SK-N-SH (cell line): ENCODE data around the gene BOD1L1. TPM values are rescaled to one million over a fixed set of nuclear protein-coding genes. Genes with fewer than 3 reads are reported as not detected.

Source experiments
- CTCF ChIA-PET: fragments of 300-600, 350-600 bp; formaldehyde crosslinking; extraction: SDS; loops from one replicate; lab custom pipeline; 2021; lab: Yijun Ruan, JAX
- POLR2A ChIA-PET: fragments of 350-600 bp; sonication (Branson Sonifier 250); formaldehyde crosslinking; extraction: SDS; loops from one replicate; lab custom pipeline; 2020; ENCODE audit warnings: antibody characterized with exemption, inconsistent platforms; lab: Yijun Ruan, JAX
- DNase-seq: peaks from one replicate; pipeline ENCODE4 v3.0.0; 2012
- H2AFZ ChIP-seq: fragments of 200-600 bp; sonication (generic); 2 replicates; pipeline ENCODE4 v1.8.1; 2016; ENCODE audit warnings: antibody characterized with exemption, mild to moderate bottlenecking, low read depth
- H3F3A ChIP-seq: fragments of 200-600 bp; sonication (generic); replicated peaks from 2 replicates; pipeline ENCODE3; 2016; ENCODE audit warnings: antibody characterized with exemption, mild to moderate bottlenecking; ENCODE audit not compliant: insufficient read depth
- H3K27ac ChIP-seq, 2 experiments: fragments of 200-500 bp in 1 of 2; fragments of 200-600 bp in 1 of 2; sonication (Bioruptor generic) in 1 of 2; sonication (generic), shearing (Covaris generic) in 1 of 2; 2 replicates each; pipeline versions ENCODE4 v1.5.1 to v1.6.1; 2014 to 2016; ENCODE audit warnings: low read depth in 2 of 2, inconsistent platforms in 1 of 2, low read length in 1 of 2, mild to moderate bottlenecking in 1 of 2, mixed read lengths in 1 of 2
- H3K27me3 ChIP-seq: fragments of 200-600 bp; sonication (generic), shearing (Covaris generic); 2 replicates; pipeline ENCODE4 v1.6.1; 2016; ENCODE audit warnings: mixed run types; ENCODE audit not compliant: insufficient read depth
- H3K36me3 ChIP-seq, 2 experiments: fragments of 200-500 bp in 1 of 2; fragments of 200-600 bp in 1 of 2; sonication (Bioruptor generic) in 1 of 2; sonication (generic) in 1 of 2; replicated peaks in 1 of 2; 2 replicates each; pipeline versions ENCODE3 to v1.5.1; 2014 to 2016; ENCODE audit warnings: low read length in 1 of 2, mild to moderate bottlenecking in 1 of 2; ENCODE audit not compliant: insufficient read depth in 2 of 2, control insufficient read depth in 1 of 2
- H3K4me1 ChIP-seq, 2 experiments: fragments of 200-500 bp in 1 of 2; fragments of 200-600 bp in 1 of 2; sonication (Bioruptor generic) in 1 of 2; sonication (generic), shearing (Covaris generic) in 1 of 2; 2 replicates each; pipeline versions ENCODE4 v1.5.1 to v1.6.1; 2014 to 2016; ENCODE audit warnings: low read depth in 1 of 2, low read length in 1 of 2, mixed run types in 1 of 2; ENCODE audit not compliant: insufficient read depth in 2 of 2, control insufficient read depth in 1 of 2
- H3K4me2 ChIP-seq: fragments of 200-600 bp; sonication (generic), shearing (Covaris generic); 2 replicates; pipeline ENCODE4 v1.6.1; 2017; ENCODE audit warnings: mixed run types
- H3K4me3 ChIP-seq, 2 experiments: fragments of 200-500 bp in 1 of 2; fragments of 200-600 bp in 1 of 2; sonication (Bioruptor generic) in 1 of 2; sonication (generic), shearing (Covaris generic) in 1 of 2; 2 replicates each; pipeline versions ENCODE4 v1.5.1 to v1.8.1; 2014 to 2016; ENCODE audit warnings: low read depth in 2 of 2, inconsistent platforms in 1 of 2, low read length in 1 of 2, mild to moderate bottlenecking in 1 of 2, mixed read lengths in 1 of 2, moderate library complexity in 1 of 2
- H3K79me2 ChIP-seq: fragments of 200-600 bp; sonication (generic); 2 replicates; pipeline ENCODE4 v1.8.1; 2017; ENCODE audit warnings: mild to moderate bottlenecking; ENCODE audit not compliant: insufficient read depth
- H3K9ac ChIP-seq: fragments of 200-600 bp; sonication (generic); 2 replicates; pipeline ENCODE4 v1.6.1; 2017; ENCODE audit warnings: mixed run types
- H3K9me2 ChIP-seq: fragments of 200-600 bp; sonication (generic); 2 replicates; pipeline ENCODE4 v1.6.1; 2017; ENCODE audit warnings: mixed run types
- H3K9me3 ChIP-seq: fragments of 200-600 bp; sonication (generic); 2 replicates; pipeline ENCODE4 v1.6.1; 2017; ENCODE audit warnings: mixed run types, mild to moderate bottlenecking, moderate library complexity
- H4K20me1 ChIP-seq: fragments of 200-600 bp; sonication (generic); 2 replicates; pipeline ENCODE4 v1.6.1; 2017; ENCODE audit warnings: mild to moderate bottlenecking, mixed run types; ENCODE audit not compliant: insufficient read depth
- EP300 ChIP-seq, 2 experiments: IDR thresholded peaks; 2 replicates each; pipeline versions ENCODE4 v1.4.0 to v1.6.1; 2012; ENCODE audit warnings: borderline replicate concordance in 1 of 2, low read depth in 1 of 2, low read length in 1 of 2
- JUND ChIP-seq: IDR thresholded peaks from 2 replicates; pipeline ENCODE4 v1.4.0; 2012
- MEF2A ChIP-seq: IDR thresholded peaks from 2 replicates; pipeline ENCODE4 v1.4.0; 2012; ENCODE audit warnings: low read depth, borderline replicate concordance
- MXI1 ChIP-seq: IDR thresholded peaks from 2 replicates; pipeline ENCODE4 v1.6.1; 2012; ENCODE audit warnings: mild to moderate bottlenecking, low read depth, low read length, improper control_type of control experiment
- RCOR1 ChIP-seq: fragments of 150-350 bp; IDR thresholded peaks from 2 replicates; pipeline ENCODE4 v1.6.1; 2017; ENCODE audit warnings: antibody characterized with exemption, low read length
- SMC3 ChIP-seq: IDR thresholded peaks from 2 replicates; pipeline ENCODE4 v1.6.1; 2012; ENCODE audit warnings: low read depth, low read length, improper control_type of control experiment
- TEAD4 ChIP-seq: IDR thresholded peaks from 2 replicates; pipeline ENCODE4 v1.4.0; 2012; ENCODE audit warnings: mild to moderate bottlenecking, borderline replicate concordance; ENCODE audit not compliant: insufficient read depth
- WGBS: methylation state at CpG from one replicate; pipeline ENCODE4 v1.1.6; 2017; ENCODE audit warnings: low lambda C conversion rate; 5-methylcytosine and 5-hydroxymethylcytosine counted together
- polyA plus RNA-seq, 3 experiments: library from polyadenylated mRNA; depleted of rRNA; stranded (reverse); fragments of >200 nt; gene quantifications; 2 replicates each; pipeline ENCODE4 v1.2.3, GENCODE V29; 2012
- TF ChIP-seq, protein P1 (sequence below): IDR thresholded peaks from 2 replicates; pipeline ENCODE4 v1.4.0; 2012; ENCODE audit warnings: low read depth
- TF ChIP-seq, protein P2 (sequence below): IDR thresholded peaks from 2 replicates; pipeline ENCODE4 v1.6.1; 2012; ENCODE audit warnings: mild to moderate bottlenecking, low read depth, low read length, moderate library complexity
- TF ChIP-seq, protein P3 (sequence below): IDR thresholded peaks from 2 replicates; pipeline ENCODE4 v1.4.0; 2012; ENCODE audit warnings: low read depth, borderline replicate concordance
- TF ChIP-seq, protein P4 (sequence below): fragments of 200-600 bp; sonication (generic); IDR thresholded peaks from 2 replicates; pipeline ENCODE4 v1.6.1; 2017; ENCODE audit warnings: antibody characterized with exemption, mild to moderate bottlenecking, moderate library complexity
- TF ChIP-seq, protein P5 (sequence below): IDR thresholded peaks from 2 replicates; pipeline ENCODE4; 2012
- TF ChIP-seq, protein P6 (sequence below): IDR thresholded peaks from 2 replicates; pipeline ENCODE4 v1.4.0; 2012; ENCODE audit warnings: low read depth, borderline replicate concordance

Gene BOD1L1
- polyA plus RNA-seq, 1 of the 3 experiments (the other 2 are of a cell fraction) = 12.5 TPM

DNA sequence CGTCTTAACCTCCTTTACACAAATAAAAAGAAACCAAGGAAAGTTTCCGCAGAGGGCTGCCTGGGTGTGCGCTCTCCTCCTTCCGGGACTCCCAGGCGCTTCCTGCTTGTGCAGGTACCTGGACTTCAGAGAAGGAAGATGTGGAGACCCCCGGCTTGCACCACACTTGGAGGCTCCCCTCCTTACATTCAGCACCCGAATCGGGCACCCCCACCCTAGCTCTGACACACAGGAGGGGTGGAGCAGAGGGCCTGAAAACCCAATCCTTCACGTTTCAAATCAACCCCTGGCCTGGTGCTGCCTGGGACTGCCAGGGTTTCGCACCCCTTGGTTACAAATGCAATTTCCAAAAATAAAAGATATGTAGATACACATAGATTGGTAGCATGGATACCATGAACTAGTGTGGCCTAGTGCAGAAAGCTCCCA lies 86.3 kb downstream of the BOD1L1 start:
- no peaks in the 10 kb centered on the region for H3K9me2 ChIP-seq
- H3K27me3 ChIP-seq = peaks cover 83% of the 10 kb centered on the region
- peak; percentile 31 for DNase-seq
- H3K4me1 ChIP-seq = peaks cover 5 to 8% of the 10 kb centered on the region in 2 experiments; a peak in 2 of 4 replicates
- no peak for TF ChIP-seq MXI1
- TF ChIP-seq EP300 (IDR thresholded peaks at IDR 0.05; ENCODE audit: borderline replicate concordance in 1 of 2, low read depth in 1 of 2, low read length in 1 of 2) = no peak
- TF ChIP-seq, protein P1, sequence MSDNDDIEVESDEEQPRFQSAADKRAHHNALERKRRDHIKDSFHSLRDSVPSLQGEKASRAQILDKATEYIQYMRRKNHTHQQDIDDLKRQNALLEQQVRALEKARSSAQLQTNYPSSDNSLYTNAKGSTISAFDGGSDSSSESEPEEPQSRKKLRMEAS = no peak
- no peak for TF ChIP-seq RCOR1
- no peak for TF ChIP-seq MEF2A
- TF ChIP-seq, protein P2, sequence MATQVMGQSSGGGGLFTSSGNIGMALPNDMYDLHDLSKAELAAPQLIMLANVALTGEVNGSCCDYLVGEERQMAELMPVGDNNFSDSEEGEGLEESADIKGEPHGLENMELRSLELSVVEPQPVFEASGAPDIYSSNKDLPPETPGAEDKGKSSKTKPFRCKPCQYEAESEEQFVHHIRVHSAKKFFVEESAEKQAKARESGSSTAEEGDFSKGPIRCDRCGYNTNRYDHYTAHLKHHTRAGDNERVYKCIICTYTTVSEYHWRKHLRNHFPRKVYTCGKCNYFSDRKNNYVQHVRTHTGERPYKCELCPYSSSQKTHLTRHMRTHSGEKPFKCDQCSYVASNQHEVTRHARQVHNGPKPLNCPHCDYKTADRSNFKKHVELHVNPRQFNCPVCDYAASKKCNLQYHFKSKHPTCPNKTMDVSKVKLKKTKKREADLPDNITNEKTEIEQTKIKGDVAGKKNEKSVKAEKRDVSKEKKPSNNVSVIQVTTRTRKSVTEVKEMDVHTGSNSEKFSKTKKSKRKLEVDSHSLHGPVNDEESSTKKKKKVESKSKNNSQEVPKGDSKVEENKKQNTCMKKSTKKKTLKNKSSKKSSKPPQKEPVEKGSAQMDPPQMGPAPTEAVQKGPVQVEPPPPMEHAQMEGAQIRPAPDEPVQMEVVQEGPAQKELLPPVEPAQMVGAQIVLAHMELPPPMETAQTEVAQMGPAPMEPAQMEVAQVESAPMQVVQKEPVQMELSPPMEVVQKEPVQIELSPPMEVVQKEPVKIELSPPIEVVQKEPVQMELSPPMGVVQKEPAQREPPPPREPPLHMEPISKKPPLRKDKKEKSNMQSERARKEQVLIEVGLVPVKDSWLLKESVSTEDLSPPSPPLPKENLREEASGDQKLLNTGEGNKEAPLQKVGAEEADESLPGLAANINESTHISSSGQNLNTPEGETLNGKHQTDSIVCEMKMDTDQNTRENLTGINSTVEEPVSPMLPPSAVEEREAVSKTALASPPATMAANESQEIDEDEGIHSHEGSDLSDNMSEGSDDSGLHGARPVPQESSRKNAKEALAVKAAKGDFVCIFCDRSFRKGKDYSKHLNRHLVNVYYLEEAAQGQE = no peak
- TF ChIP-seq, protein P3, sequence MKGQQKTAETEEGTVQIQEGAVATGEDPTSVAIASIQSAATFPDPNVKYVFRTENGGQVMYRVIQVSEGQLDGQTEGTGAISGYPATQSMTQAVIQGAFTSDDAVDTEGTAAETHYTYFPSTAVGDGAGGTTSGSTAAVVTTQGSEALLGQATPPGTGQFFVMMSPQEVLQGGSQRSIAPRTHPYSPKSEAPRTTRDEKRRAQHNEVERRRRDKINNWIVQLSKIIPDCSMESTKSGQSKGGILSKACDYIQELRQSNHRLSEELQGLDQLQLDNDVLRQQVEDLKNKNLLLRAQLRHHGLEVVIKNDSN = no peak
- TF ChIP-seq, protein P4, sequence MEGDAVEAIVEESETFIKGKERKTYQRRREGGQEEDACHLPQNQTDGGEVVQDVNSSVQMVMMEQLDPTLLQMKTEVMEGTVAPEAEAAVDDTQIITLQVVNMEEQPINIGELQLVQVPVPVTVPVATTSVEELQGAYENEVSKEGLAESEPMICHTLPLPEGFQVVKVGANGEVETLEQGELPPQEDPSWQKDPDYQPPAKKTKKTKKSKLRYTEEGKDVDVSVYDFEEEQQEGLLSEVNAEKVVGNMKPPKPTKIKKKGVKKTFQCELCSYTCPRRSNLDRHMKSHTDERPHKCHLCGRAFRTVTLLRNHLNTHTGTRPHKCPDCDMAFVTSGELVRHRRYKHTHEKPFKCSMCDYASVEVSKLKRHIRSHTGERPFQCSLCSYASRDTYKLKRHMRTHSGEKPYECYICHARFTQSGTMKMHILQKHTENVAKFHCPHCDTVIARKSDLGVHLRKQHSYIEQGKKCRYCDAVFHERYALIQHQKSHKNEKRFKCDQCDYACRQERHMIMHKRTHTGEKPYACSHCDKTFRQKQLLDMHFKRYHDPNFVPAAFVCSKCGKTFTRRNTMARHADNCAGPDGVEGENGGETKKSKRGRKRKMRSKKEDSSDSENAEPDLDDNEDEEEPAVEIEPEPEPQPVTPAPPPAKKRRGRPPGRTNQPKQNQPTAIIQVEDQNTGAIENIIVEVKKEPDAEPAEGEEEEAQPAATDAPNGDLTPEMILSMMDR = no peak
- no peak for TF ChIP-seq TEAD4
- no peak for TF ChIP-seq JUND
- TF ChIP-seq, protein P5, sequence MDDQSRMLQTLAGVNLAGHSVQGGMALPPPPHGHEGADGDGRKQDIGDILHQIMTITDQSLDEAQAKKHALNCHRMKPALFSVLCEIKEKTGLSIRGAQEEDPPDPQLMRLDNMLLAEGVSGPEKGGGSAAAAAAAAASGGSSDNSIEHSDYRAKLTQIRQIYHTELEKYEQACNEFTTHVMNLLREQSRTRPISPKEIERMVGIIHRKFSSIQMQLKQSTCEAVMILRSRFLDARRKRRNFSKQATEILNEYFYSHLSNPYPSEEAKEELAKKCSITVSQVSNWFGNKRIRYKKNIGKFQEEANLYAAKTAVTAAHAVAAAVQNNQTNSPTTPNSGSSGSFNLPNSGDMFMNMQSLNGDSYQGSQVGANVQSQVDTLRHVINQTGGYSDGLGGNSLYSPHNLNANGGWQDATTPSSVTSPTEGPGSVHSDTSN = no peak
- no peak for TF ChIP-seq SMC3
- TF ChIP-seq, protein P6, sequence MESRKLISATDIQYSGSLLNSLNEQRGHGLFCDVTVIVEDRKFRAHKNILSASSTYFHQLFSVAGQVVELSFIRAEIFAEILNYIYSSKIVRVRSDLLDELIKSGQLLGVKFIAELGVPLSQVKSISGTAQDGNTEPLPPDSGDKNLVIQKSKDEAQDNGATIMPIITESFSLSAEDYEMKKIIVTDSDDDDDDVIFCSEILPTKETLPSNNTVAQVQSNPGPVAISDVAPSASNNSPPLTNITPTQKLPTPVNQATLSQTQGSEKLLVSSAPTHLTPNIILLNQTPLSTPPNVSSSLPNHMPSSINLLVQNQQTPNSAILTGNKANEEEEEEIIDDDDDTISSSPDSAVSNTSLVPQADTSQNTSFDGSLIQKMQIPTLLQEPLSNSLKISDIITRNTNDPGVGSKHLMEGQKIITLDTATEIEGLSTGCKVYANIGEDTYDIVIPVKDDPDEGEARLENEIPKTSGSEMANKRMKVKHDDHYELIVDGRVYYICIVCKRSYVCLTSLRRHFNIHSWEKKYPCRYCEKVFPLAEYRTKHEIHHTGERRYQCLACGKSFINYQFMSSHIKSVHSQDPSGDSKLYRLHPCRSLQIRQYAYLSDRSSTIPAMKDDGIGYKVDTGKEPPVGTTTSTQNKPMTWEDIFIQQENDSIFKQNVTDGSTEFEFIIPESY = no peak
- no peaks in the 10 kb centered on the region for H3K79me2 ChIP-seq
- H3K4me3 ChIP-seq = no peak overlapping the region
- ChIA-PET POLR2A (no interaction called here), CTCF (interaction anchor here (0.6 to 4.1 kb wide), 14 partner anchors 8 to 811 kb away, joined by 3 to 38 read pairs (median 4); no protein-coding TSS in a partner anchor)
- H3K9me3 ChIP-seq = no peaks in the 10 kb centered on the region
- no peak overlapping the region for H3K9ac ChIP-seq
- H2AFZ ChIP-seq = no peak overlapping the region
- H3K27ac ChIP-seq = no peak overlapping the region
- no peak overlapping the region for H3K4me2 ChIP-seq
- 57% methylated on average over 10 of the region's 10 CpGs for WGBS
- H3F3A ChIP-seq = no peaks in the 10 kb centered on the region
- H4K20me1 ChIP-seq = no peaks in the 10 kb centered on the region
- H3K36me3 ChIP-seq = no peaks in the 10 kb centered on the region
